Gastroesophageal sphincter (tissue), 4 donors: ENCODE data around the gene B3GNT9. TPM values are rescaled to one million over a fixed set of nuclear protein-coding genes. Genes with fewer than 3 reads are reported as not detected.

ENCODE experiments used
- ATAC-seq: fragments of 150-250 bp; one replicate; pipeline ENCODE4 v1.9.1; 2016; ENCODE audit warnings: mild to moderate bottlenecking, moderate library complexity
- H3K27ac ChIP-seq, 4 donors: fragments of 200-600 bp; sonication (generic) in 3 of 4; 1 replicate in 3 of 4; 2 replicates in 1 of 4; pipeline ENCODE4 v1.5.1; 2016 to 2019
- H3K27me3 ChIP-seq: fragments of 200-600 bp; sonication (generic); one replicate; pipeline ENCODE4 v1.5.1; 2019
- H3K36me3 ChIP-seq, 2 donors: fragments of 200-600 bp; sonication (generic); one replicate each; pipeline ENCODE4 v1.5.1; 2019; ENCODE audit warnings: control low read depth in 1 of 2
- H3K4me1 ChIP-seq, 3 donors: fragments of 200-600 bp; sonication (generic); 1 replicate in 2 of 3; 2 replicates in 1 of 3; pipeline ENCODE4 v1.5.1; 2016 to 2019; ENCODE audit warnings: control low read depth in 2 of 3
- H3K4me3 ChIP-seq, 2 donors: fragments of 200-600 bp; sonication (generic); one replicate each; pipeline ENCODE4 v1.5.1; 2019; ENCODE audit warnings: mild to moderate bottlenecking in 1 of 2, moderate library complexity in 1 of 2
- H3K9me3 ChIP-seq, 3 donors: fragments of 200-600 bp; sonication (generic); one replicate each; pipeline ENCODE4 v1.5.1; 2017 to 2019; ENCODE audit warnings: control low read depth in 2 of 3
- EP300 ChIP-seq: sonication (generic); formaldehyde crosslinking; IDR thresholded peaks from one replicate; pipeline ENCODE4 v1.6.1; 2017; ENCODE audit warnings: antibody characterized with exemption, mild to moderate bottlenecking
- POLR2A ChIP-seq, 2 donors: fragments of 450-650 bp; IDR thresholded peaks; one replicate each; pipeline ENCODE4 v1.6.1; 2017; ENCODE audit warnings: antibody characterized with exemption in 2 of 2, mild to moderate bottlenecking in 2 of 2, moderate library complexity in 1 of 2
- POLR2AphosphoS5 ChIP-seq: sonication (generic); formaldehyde crosslinking; IDR thresholded peaks from one replicate; pipeline ENCODE4 v1.6.1; 2017; ENCODE audit warnings: antibody characterized with exemption
- WGBS, 2 donors: methylation state at CpG; one replicate each; pipeline ENCODE4 v1.1.5; 2018; ENCODE audit warnings: low coverage in 1 of 2; 5-methylcytosine and 5-hydroxymethylcytosine counted together
- total RNA-seq, 4 donors: library from RNA; depleted of rRNA; stranded (reverse); fragments of >200 nt; gene quantifications; one replicate each; pipeline ENCODE4 v1.1.0, GENCODE V29; 2016
- TF ChIP-seq, protein P1 (sequence below), 4 experiments: fragments of 200-600 bp in 2 of 4; fragments of 450-650 bp in 2 of 4; sonication (generic) in 1 of 4; IDR thresholded peaks; one replicate each; pipeline ENCODE4 v1.5.1; 2017 to 2019; ENCODE audit warnings: antibody characterized with exemption in 4 of 4, mild to moderate bottlenecking in 2 of 4, moderate library complexity in 2 of 4

B3GNT9 gene
- total RNA-seq, 4 donors from 2014 or later: 16.3 to 33.6 (median 23.1) TPM

DNA sequence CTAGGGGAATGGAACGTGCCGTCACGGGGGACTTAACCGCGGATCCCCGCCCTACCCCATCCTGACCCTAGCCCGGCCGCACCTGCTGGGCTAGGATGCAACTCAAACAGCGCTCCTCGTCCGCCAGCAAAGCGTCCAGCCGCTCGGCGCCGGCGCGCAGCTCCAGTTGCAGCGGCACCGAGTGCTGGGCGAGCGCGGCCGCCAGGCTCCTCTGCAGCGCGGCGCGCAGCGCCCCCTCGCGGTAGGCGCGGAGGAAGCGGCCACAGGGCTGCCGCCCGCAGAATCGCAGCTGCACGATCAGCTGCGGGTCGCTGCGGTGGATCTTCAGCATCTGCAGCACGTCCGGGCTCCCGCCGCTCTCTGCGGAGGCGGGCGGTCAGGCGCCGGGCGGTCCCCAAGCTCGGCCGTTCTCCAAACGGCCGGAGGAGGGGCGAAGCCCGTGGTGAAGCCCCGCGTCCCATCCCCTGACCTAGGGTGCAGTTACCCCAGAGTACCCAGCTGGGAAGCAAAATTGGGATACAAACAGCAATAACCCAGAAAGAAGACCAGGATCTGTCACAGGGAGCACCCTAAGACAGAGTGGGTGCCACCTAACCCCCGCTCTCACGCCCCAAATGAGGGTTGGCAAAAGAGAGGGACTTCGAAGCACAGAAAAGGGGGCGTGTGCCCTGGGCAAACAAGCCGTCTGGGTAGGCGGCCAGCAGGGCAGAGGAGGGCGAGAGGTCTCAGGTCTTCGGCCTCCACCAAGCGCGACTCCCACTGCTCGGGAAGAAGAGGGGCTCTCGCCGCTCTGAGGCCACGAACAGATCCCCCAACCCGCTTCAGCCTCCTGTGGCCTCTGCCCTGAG is 4.7 kb upstream of the B3GNT9 start:
- Histone ChIP-seq H3K9me3 (no peaks in the 10 kb centered on the region), H3K4me3 (peak overlapping the region in 1 of 2 donors; percentile 28), H3K27me3 (no peaks in the 10 kb centered on the region), H3K27ac (no peak overlapping the region), H3K4me1 (peaks cover 0 to 51% (median 18%) of the 10 kb centered on the region in 3 donors), H3K36me3 (no peaks in the 10 kb centered on the region)
- ATAC-seq: peak; percentile 54
- 2 to 11% methylated on average over 9 to 13 of the region's 74 CpGs for WGBS, 2 donors
- TF ChIP-seq, protein P1, sequence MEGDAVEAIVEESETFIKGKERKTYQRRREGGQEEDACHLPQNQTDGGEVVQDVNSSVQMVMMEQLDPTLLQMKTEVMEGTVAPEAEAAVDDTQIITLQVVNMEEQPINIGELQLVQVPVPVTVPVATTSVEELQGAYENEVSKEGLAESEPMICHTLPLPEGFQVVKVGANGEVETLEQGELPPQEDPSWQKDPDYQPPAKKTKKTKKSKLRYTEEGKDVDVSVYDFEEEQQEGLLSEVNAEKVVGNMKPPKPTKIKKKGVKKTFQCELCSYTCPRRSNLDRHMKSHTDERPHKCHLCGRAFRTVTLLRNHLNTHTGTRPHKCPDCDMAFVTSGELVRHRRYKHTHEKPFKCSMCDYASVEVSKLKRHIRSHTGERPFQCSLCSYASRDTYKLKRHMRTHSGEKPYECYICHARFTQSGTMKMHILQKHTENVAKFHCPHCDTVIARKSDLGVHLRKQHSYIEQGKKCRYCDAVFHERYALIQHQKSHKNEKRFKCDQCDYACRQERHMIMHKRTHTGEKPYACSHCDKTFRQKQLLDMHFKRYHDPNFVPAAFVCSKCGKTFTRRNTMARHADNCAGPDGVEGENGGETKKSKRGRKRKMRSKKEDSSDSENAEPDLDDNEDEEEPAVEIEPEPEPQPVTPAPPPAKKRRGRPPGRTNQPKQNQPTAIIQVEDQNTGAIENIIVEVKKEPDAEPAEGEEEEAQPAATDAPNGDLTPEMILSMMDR (IDR thresholded peaks at IDR 0.05): peak in 3 of 4 experiments; percentile 99
- TF ChIP-seq POLR2A (IDR thresholded peaks at IDR 0.05): no peak

DNA sequence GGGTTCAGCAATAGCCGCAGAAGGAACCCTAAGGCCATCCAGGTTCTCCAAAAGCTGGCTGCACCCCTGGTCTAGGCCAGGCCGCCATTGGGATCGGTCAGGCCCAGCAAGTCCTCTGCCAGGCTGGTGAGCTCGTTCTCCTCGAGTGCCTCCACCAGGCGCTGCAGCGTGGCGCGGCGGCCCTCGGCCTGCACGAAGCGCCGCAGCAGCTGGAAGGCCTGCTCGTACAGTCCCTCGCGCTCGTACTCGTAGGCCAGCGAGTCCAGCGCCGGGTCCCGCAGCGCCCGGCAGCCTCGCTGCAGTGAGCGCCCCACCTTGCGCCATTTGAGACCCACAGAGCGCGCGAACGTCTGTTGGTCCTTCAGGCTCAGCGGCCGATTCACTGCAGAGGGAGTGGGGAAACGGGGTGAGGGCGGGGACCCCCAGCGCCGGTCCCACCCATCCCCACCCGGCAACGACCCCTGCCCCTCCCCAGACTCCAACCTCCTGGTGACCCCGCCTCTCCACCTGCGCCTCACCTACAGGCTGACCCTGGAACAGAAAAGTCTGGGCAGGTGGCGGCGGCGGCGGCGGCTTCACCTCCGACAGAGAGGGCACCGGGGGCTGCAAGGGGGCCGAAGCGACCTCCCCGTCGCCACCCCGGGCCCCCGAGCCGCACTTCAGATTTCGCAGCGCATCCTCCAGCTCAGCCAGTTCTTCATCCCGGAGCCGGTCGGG is 3.9 kb upstream of the B3GNT9 start:
- 4 to 27% methylated on average over 3 to 11 of the region's 61 CpGs for WGBS, 2 donors
- Histone ChIP-seq H3K36me3 (no peaks in the 10 kb centered on the region), H3K4me3 (peak overlapping the region in 1 of 2 donors; percentile 28), H3K9me3 (no peaks in the 10 kb centered on the region), H3K27me3 (no peaks in the 10 kb centered on the region), H3K27ac (no peak overlapping the region), H3K4me1 (peaks cover 0 to 52% (median 22%) of the 10 kb centered on the region in 3 donors)
- no peak for ATAC-seq
- no peak for TF ChIP-seq EP300
- TF ChIP-seq POLR2AphosphoS5: no peak
- no peak for TF ChIP-seq POLR2A (IDR thresholded peaks at IDR 0.05)
- TF ChIP-seq, protein P1 (IDR thresholded peaks at IDR 0.05): no peak

DNA sequence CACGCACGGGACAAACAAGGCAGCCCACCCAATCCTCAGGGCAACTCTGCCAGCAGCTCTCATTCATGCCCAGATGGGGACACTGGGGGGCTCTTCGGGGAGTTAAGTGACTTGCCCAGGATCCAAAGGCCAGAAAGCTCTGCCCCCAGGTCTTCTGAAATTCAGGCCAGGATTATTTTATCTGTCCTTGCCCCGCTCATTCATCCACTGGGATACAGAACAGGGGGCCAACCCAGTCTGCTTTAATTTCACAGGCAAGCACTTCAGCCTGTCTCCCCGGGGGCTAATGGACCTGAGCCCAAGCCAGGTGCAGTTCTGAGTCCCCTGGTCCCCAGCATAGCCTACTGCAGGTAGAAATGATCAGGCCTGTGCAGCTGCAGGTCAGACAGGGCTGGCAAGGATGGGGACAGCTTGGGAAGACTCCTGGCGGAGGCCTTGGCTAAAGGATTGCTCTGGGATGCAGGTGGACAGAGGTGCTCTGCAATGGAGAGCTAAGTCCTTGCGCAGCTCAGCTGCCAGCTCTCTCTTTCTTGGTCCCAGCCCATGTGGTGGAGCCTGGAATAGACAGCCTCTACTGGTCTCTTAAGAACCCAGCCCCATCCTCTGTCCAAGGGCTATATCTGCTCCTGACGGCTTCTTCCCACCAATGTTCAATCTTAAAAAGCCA is 766 bp upstream of the B3GNT9 start:
- no peak for ATAC-seq
- H3K4me3 ChIP-seq: peak overlapping the region in 1 of 2 donors; percentile 80
- WGBS, 2 donors: 0 to 32% methylated on average over 1 to 6 of the region's 8 CpGs

DNA sequence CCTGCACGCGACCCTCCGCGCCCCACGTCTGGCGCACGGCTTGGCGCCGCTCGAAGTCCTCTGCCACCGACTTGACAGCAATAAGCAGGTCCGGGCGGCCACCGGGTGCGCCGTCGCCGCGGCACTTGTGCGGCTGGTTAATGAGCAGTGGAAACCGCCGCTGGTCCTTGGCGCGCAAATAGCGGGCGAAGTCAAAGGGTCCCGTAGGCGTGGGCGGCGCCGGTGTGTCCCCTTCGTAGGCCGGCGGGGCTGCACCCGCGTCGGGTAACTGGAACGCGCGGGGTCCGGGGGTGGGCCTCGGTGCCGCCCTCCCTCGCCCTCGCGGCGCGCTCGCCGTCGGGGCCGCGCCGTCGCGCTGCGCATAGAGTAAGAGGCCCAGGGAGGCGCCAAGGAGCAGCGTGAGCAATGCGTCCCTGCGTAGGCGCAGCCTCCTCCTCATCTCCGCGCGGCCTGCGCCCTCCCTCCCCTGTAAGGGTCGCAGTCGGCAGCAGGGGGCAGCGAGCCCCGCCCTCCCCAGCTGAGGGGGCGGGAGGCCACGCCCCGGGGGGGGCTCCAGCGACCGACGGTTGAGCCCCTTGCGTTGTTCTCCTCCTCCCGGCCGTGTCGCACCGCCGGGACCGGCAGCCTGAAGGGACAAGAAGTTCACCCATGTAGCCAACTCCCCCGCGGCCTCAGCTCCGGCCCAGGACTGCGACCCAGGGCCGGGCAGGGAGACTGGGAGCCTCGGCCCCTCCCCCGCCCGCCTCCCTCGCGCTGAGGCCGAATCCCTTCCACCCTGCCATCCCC is 558 bp downstream of the B3GNT9 start:
- ATAC-seq: peak; percentile 39
- Histone ChIP-seq H3K27ac (peak overlapping the region; percentile 72 to 95 (median 92)), H3K27me3 (no peaks in the 10 kb centered on the region), H3K4me1 (peaks cover 0 to 42% (median 16%) of the 10 kb centered on the region in 3 donors), H3K36me3 (peaks cover 0 to 44% of the 10 kb centered on the region in 2 donors), H3K4me3 (peak overlapping the region; percentile 43 to 80), H3K9me3 (no peaks in the 10 kb centered on the region)
- TF ChIP-seq, protein P1 (IDR thresholded peaks at IDR 0.05): peak in 1 of 4 experiments; percentile 16
- peak; percentile 24 for TF ChIP-seq POLR2AphosphoS5
- no peak for TF ChIP-seq POLR2A (IDR thresholded peaks at IDR 0.05)
- no peak for TF ChIP-seq EP300
- WGBS, 2 donors: no CpG with 5 or more reads among the region's 94 CpGs

More for the DNA sequence above, 766 bp upstream of the B3GNT9 start:
- Histone ChIP-seq H3K27me3 (no peaks in the 10 kb centered on the region), H3K4me1 (peaks cover 0 to 50% (median 22%) of the 10 kb centered on the region in 3 donors), H3K27ac (peak overlapping the region in 3 of 4 donors; percentile 92 to 95 (median 93)), H3K9me3 (no peaks in the 10 kb centered on the region), H3K36me3 (peaks cover 0 to 31% of the 10 kb centered on the region in 2 donors)
- TF ChIP-seq POLR2AphosphoS5 (no peak), EP300 (no peak), POLR2A (IDR thresholded peaks at IDR 0.05) (no peak)
- TF ChIP-seq, protein P1 (IDR thresholded peaks at IDR 0.05): peak in 1 of 4 experiments; percentile 1
